Coronary artery (tissue), 2 donors: ENCODE measurements around the gene RXYLT1.

ENCODE experiments used
- DNase-seq: peaks from one replicate; pipeline ENCODE4 v3.0.0-alpha.2; 2017; ENCODE audit warnings: low spot score
- H3K27ac ChIP-seq, 2 donors: fragments of 200-600 bp; sonication (generic); one replicate each; pipeline ENCODE4 v1.5.1; 2016 to 2019
- H3K4me3 ChIP-seq: fragments of 200-600 bp; sonication (generic); 2 replicates; pipeline ENCODE4 v1.5.1; 2016; ENCODE audit warnings: mild to moderate bottlenecking, moderate library complexity
- TF ChIP-seq, protein P1 (sequence below): fragments of 200-600 bp; sonication (generic); IDR thresholded peaks from one replicate; pipeline ENCODE4 v1.5.1; 2019; ENCODE audit warnings: antibody characterized with exemption

Gene RXYLT1

DNA sequence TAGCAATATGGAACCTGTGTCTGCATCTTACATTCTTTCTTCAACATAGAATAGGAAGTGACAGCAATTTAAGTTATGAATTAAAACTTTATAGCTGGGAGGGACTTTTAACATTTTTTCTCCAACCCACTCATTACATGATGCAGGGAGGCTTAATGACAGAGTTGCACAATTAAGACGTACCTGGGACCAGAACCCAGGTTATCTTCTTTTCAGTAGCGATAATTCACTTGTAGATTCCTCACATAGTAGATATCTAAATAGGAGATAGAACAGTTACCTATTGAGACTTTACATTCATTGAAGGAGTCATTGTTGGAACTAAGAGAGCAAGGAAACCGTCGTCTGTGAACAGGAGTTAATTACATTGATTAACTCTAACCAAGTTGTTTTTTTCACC, 69.9 kb downstream of the RXYLT1 start:
- DNase-seq: no peak
- H3K4me3 ChIP-seq: no peak overlapping the region
- TF ChIP-seq, protein P1, sequence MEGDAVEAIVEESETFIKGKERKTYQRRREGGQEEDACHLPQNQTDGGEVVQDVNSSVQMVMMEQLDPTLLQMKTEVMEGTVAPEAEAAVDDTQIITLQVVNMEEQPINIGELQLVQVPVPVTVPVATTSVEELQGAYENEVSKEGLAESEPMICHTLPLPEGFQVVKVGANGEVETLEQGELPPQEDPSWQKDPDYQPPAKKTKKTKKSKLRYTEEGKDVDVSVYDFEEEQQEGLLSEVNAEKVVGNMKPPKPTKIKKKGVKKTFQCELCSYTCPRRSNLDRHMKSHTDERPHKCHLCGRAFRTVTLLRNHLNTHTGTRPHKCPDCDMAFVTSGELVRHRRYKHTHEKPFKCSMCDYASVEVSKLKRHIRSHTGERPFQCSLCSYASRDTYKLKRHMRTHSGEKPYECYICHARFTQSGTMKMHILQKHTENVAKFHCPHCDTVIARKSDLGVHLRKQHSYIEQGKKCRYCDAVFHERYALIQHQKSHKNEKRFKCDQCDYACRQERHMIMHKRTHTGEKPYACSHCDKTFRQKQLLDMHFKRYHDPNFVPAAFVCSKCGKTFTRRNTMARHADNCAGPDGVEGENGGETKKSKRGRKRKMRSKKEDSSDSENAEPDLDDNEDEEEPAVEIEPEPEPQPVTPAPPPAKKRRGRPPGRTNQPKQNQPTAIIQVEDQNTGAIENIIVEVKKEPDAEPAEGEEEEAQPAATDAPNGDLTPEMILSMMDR: no peak
- H3K27ac ChIP-seq: no peak overlapping the region

DNA sequence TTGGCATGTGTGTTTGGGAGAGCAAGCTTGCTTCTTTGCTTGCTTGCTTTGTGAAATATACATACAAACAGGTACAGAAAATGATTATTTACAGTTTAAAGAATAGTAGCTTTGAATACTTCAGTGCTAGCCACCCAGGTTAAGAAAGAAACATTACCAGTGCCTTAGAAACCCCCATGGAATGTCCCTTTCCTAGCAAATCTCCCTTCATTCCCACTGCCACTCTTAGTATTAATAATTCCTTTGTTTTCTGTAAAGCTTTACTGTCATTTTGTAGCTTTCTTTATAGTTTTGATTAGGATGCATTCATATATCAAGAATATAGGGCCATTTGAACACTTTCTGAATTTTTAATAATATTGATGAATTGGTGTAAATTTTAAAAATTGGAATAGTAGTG, 74.3 kb downstream of the RXYLT1 start:
- no peak for DNase-seq
- TF ChIP-seq, protein P1: no peak
- H3K27ac ChIP-seq: no peak overlapping the region
- no peak overlapping the region for H3K4me3 ChIP-seq

DNA sequence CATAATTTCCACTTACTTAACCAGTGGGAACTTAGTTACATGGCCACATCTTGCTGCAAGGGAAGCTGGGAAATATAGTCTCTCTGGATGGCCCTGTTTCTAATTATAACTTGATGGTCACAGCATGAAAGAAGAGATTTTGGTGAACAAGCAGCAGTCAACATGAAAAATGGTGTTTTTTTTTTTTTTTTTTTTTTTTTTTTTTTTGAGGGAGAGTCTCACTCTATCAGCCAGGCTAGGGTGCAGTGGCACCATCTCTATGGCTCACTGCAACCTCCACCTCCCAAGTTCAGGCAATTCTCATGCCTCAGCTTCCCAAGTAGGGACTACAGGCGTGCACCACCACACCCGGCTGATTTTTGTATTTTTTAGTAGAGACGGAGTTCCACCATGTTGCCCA, 75.6 kb downstream of the RXYLT1 start:
- no peak for DNase-seq
- TF ChIP-seq, protein P1: no peak
- H3K4me3 ChIP-seq: no peak overlapping the region
- H3K27ac ChIP-seq: no peak overlapping the region

DNA sequence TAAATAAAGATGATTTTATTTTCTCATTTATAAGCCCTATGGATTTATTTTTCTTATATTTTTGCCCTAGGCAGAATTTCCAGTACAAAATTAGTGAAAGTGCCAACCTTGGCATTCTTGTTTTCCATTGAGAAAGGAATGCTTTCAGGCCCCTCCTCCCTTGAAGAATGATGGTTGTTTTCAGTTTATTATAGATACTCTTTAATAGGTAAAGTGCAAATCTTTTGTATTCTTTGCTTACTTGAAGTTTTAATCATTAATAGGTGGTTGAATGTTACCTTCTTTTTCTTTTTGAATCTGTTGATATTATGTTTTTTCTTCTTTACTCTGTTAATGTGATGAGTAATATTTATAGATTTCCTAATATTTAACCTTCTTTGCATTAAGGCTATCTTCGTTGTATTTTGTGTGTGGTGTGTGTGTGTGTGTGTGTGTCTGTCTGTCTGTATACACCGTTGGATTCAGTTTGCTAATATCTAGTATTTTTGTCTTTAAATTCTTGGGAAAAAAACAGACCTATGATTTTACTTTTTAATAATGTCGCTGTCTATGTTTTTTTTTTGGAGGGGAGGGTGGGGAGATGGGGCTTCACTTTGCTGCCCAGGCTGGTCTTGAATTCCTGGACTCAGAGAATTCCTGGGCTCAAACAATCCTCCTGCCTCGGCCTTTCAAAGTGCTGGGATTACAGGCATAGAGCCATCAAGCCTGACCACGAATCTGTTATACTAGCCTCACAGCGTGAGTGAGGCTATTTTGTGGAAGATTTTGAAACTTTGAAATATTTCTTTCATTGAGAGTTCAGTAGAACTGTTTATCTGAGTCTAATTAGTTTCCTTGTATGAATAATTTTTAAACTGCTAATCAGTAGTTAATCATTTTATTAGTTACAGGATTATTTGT, 78.3 kb downstream of the RXYLT1 start:
- DNase-seq: no peak
- TF ChIP-seq, protein P1: no peak
- Histone ChIP-seq H3K4me3 (no peak overlapping the region), H3K27ac (no peak overlapping the region)
